AG04449 (cell line): Measurements from ENCODE around the gene PBX1.

ENCODE experiments used
- CTCF ChIA-PET: fragments of 350-600 bp; formaldehyde crosslinking; extraction: SDS; loops from one replicate; lab custom pipeline; 2021; ENCODE audit warnings: antibody characterized with exemption; lab: Yijun Ruan, JAX
- POLR2A ChIA-PET: fragments of 400-600, 350-600 bp; formaldehyde crosslinking; extraction: SDS; loops from one replicate; lab custom pipeline; 2020; ENCODE audit warnings: antibody characterized with exemption, inconsistent platforms; lab: Yijun Ruan, JAX
- DNase-seq: peaks from one replicate; pipeline ENCODE4 v3.0.0-alpha.2; 2010; ENCODE audit warnings: low read depth, low spot score
- H3K4me3 ChIP-seq: 2 replicates; pipeline ENCODE4 v1.5.1; 2011; ENCODE audit warnings: low read depth, mild to moderate bottlenecking, control low read depth, low read length
- CTCF ChIP-seq: IDR thresholded peaks from one replicate; pipeline ENCODE4 v1.5.1; 2011; ENCODE audit warnings: mild to moderate bottlenecking, moderate library complexity, low read length, control low read depth, inconsistent platforms; ENCODE audit not compliant: insufficient read depth; ENCODE audit errors: missing control alignments

The PBX1 gene

GRCh38 chr1:164901031-164901430, 342.0 kb downstream of the PBX1 start:
- CTCF ChIA-PET, result no interaction called here
- POLR2A ChIA-PET, result no interaction called here
- H3K4me3 ChIP-seq, result no peak overlapping the region
- DNase-seq, result no peak
- TF ChIP-seq CTCF, result no peak
